Measurements from ENCODE around the gene TXNRD1. TPM values are rescaled to one million over a fixed set of nuclear protein-coding genes. Genes with fewer than 3 reads are reported as not detected.
"Not testable (repeated sequence)": the region's sequence is repeated elsewhere in the genome, so short reads cannot be mapped to it uniquely, and the experiment has no call there.

Gene TXNRD1
- total RNA-seq, 1 donor from 2014 or later: 105 TPM

DNA sequence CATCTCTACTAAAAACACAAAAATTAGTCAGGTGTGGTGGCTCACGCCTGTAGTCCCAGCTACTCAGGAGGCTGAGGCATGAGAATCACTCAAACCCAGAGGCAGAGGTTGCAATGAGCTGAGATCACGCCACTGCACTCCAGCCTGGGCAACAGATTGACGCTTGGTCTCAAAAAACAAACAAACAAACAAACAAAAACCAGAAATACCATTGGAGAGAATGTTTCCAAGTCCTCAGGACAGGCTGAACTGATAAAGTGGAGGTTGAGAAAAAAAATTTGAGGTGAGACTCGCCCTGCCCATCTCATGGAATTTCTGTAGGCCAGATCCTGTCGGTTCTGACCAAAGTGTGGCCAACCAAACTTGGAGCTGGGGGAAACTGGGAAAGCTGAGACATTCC is 47.0 kb upstream of the TXNRD1 start:
- TF ChIP-seq, protein P1, sequence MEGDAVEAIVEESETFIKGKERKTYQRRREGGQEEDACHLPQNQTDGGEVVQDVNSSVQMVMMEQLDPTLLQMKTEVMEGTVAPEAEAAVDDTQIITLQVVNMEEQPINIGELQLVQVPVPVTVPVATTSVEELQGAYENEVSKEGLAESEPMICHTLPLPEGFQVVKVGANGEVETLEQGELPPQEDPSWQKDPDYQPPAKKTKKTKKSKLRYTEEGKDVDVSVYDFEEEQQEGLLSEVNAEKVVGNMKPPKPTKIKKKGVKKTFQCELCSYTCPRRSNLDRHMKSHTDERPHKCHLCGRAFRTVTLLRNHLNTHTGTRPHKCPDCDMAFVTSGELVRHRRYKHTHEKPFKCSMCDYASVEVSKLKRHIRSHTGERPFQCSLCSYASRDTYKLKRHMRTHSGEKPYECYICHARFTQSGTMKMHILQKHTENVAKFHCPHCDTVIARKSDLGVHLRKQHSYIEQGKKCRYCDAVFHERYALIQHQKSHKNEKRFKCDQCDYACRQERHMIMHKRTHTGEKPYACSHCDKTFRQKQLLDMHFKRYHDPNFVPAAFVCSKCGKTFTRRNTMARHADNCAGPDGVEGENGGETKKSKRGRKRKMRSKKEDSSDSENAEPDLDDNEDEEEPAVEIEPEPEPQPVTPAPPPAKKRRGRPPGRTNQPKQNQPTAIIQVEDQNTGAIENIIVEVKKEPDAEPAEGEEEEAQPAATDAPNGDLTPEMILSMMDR (IDR thresholded peaks at IDR 0.05; ENCODE audit: unreplicated experiment): no peak
- Mint-ChIP-seq H3K27ac (ENCODE audit: unreplicated experiment) (no peak overlapping the region), H3K4me1 (ENCODE audit: unreplicated experiment) (no peaks in the 10 kb centered on the region), H3K27me3 (ENCODE audit: unreplicated experiment) (no peaks in the 10 kb centered on the region), H3K9me3 (ENCODE audit: unreplicated experiment) (no peaks in the 10 kb centered on the region), H3K4me3 (ENCODE audit: unreplicated experiment) (no peak overlapping the region), H3K36me3 (ENCODE audit: low read depth, unreplicated experiment) (no peaks in the 10 kb centered on the region)
- no peak for DNase-seq (ENCODE audit: low spot score)

DNA sequence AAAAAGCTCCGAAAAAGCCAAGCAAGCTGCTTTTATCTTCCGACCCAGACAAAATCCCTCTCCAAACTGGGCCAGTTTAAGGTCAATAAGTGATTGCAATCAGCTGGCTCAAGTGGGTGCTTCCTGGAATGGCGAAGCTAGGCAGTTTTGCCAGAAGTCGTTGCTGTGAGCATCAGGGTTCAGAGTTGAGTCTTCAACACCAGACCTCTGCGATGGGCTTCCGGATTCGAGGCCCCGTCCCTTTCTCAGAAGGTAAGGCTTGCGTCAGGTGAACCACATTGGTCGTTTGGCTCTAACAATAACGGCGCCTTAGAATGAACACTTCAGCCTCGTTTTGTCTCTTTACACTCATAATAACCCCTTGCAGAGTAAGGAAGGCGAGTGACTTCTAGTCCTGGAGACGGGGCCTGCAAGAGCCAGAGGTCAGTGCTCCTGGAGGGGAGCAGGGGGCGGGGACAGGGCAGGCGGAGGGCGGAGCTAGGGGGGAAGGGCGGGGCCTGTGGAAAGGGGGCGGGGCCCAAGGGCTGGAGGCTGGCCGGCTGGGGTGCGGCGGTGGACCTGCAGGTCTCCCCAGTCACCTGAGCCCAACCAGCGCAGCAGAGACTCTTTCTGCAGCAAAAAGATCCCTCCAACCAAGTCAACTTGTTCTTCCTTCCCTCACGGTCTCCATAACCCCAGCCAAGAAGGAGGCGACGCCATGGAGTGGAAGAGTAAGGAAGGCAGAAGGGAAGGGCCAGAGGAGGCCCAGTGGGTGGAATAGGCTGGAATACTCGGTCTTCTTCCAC is 43.6 kb upstream of the TXNRD1 start:
- Mint-ChIP-seq H3K27ac (ENCODE audit: unreplicated experiment) (no peak overlapping the region), H3K4me3 (ENCODE audit: unreplicated experiment) (no peak overlapping the region), H3K4me1 (ENCODE audit: unreplicated experiment) (no peaks in the 10 kb centered on the region), H3K27me3 (ENCODE audit: unreplicated experiment) (no peaks in the 10 kb centered on the region), H3K9me3 (ENCODE audit: unreplicated experiment) (no peaks in the 10 kb centered on the region), H3K36me3 (ENCODE audit: low read depth, unreplicated experiment) (no peaks in the 10 kb centered on the region)
- no peak for DNase-seq (ENCODE audit: low spot score)
- TF ChIP-seq, protein P1 (IDR thresholded peaks at IDR 0.05; ENCODE audit: unreplicated experiment): no peak

DNA sequence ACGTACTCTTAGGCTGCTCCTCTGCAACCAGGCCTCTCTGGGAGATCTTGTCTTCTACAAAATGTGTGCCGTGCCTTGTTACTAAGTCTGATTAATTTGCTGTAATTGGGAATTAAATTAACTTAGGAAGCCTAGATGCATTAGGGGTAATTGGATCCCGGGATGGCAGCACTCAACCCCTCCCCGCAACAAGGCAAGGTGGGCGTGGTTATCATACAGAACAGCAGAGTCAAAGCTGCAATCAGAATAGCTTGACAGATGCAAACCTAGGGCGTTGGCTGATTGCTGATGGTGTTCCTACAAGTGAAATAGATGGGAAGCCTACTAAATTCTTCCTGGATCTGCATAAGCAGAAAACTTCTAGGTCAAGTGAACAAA is 43.0 kb upstream of the TXNRD1 start:
- H3K36me3 Mint-ChIP-seq (ENCODE audit: low read depth, unreplicated experiment): no peaks in the 10 kb centered on the region
- no peaks in the 10 kb centered on the region for H3K9me3 Mint-ChIP-seq (ENCODE audit: unreplicated experiment)
- H3K4me1 Mint-ChIP-seq (ENCODE audit: unreplicated experiment): no peaks in the 10 kb centered on the region
- DNase-seq (ENCODE audit: low spot score): no peak
- no peak overlapping the region for H3K27ac Mint-ChIP-seq (ENCODE audit: unreplicated experiment)
- H3K4me3 Mint-ChIP-seq (ENCODE audit: unreplicated experiment): no peak overlapping the region
- TF ChIP-seq, protein P1 (IDR thresholded peaks at IDR 0.05; ENCODE audit: unreplicated experiment): no peak
- no peaks in the 10 kb centered on the region for H3K27me3 Mint-ChIP-seq (ENCODE audit: unreplicated experiment)

DNA sequence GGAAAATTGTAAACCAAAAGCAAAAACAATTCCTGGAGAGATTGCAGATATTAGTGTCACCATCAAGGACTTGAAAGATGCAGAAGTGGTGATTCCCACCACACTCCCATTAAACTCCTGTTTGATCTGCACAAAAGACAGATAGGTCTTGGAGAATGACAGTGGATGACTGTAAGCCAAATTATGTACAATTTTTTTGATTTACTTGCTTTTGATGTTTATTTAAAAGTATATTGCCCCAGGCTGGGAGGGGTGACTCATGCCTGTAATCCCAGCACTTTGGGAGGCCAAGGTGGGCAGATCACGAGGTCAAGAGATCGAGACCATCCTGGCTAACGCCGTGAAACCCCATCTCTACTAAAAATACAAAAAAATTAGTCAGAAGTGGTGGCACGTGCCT is 41.8 kb upstream of the TXNRD1 start:
- H3K4me1 Mint-ChIP-seq (ENCODE audit: unreplicated experiment); H3K4me3 Mint-ChIP-seq (ENCODE audit: unreplicated experiment); H3K27ac Mint-ChIP-seq (ENCODE audit: unreplicated experiment); DNase-seq (ENCODE audit: low spot score); H3K27me3 Mint-ChIP-seq (ENCODE audit: unreplicated experiment); H3K36me3 Mint-ChIP-seq (ENCODE audit: low read depth, unreplicated experiment); H3K9me3 Mint-ChIP-seq (ENCODE audit: unreplicated experiment): not testable (repeated sequence)

DNA sequence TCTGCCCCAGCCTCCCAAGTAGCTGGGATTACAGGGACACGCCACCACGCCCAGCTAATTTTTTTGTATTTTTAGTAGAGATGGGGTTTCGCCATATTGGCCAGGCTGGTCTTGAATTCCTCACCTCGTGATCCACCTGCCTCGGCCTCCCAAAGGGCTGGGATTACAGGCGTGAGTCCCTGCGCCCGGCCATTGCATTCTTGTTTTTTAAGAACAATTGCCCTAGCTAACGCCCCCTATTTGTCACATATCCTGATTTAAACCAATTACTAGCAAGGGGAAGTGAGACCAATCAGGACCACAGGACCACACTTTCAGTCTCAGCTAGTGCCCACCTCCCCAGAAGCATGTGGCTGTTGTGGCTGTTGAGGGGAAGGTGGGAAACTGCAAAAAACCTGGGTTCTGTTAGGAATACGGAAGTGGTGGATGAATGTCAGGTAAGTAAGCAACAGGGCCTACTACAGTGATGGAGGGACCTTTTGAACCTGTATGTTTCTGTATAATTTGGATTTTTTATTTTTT is 39.8 kb upstream of the TXNRD1 start:
- Mint-ChIP-seq H3K4me1 (ENCODE audit: unreplicated experiment) (no peaks in the 10 kb centered on the region), H3K36me3 (ENCODE audit: low read depth, unreplicated experiment) (no peaks in the 10 kb centered on the region), H3K27me3 (ENCODE audit: unreplicated experiment) (peaks cover 2% of the 10 kb centered on the region), H3K9me3 (ENCODE audit: unreplicated experiment) (no peaks in the 10 kb centered on the region), H3K27ac (ENCODE audit: unreplicated experiment) (no peak overlapping the region), H3K4me3 (ENCODE audit: unreplicated experiment) (no peak overlapping the region)
- TF ChIP-seq, protein P1 (IDR thresholded peaks at IDR 0.05; ENCODE audit: unreplicated experiment): no peak
- DNase-seq (ENCODE audit: low spot score): no peak
